ENCODE measurements around the gene NBEAL1.

- TF ChIP-seq CTCF (IDR thresholded peaks at IDR 0.05 in 2 of 3, conservative IDR thresholded peaks at IDR 0.05 in 1 of 3; ENCODE audit: borderline replicate concordance in 1 of 3, insufficient read depth in 1 of 3, low read depth in 2 of 3, low read length in 2 of 3) (no peak), EZH2 (IDR thresholded peaks at IDR 0.05) (no peak), POLR2A (IDR thresholded peaks at IDR 0.05; ENCODE audit: borderline replicate concordance, extremely low read depth, insufficient read depth, insufficient read length) (no peak), POLR2AphosphoS5 (IDR thresholded peaks at IDR 0.05; ENCODE audit: low read depth, low read length) (no peak), REST (IDR thresholded peaks at IDR 0.05; ENCODE audit: low read depth) (no peak), ELF1 (IDR thresholded peaks at IDR 0.05; ENCODE audit: borderline replicate concordance, low read depth) (no peak), SIN3A (IDR thresholded peaks at IDR 0.05; ENCODE audit: low read depth) (no peak), RAD21 (IDR thresholded peaks at IDR 0.05; ENCODE audit: low read depth) (no peak), MAX (IDR thresholded peaks at IDR 0.05) (no peak)
Observed at GRCh38 chr2:203135105-203135504, 120.4 kb downstream of the NBEAL1 start.

Measured in HCT116 (cell line).